Inflammatory macrophage (primary cell): Measurements from ENCODE around the gene GATAD2A.
"Not testable (repeated sequence)": the region's sequence is repeated elsewhere in the genome, so short reads cannot be mapped to it uniquely, and the experiment has no call there.

ENCODE experiments used
- DNase-seq, 2 donors: peaks; one replicate each; pipeline ENCODE4 v3.0.0-alpha.2; 2020 to 2022

The GATAD2A gene

DNA sequence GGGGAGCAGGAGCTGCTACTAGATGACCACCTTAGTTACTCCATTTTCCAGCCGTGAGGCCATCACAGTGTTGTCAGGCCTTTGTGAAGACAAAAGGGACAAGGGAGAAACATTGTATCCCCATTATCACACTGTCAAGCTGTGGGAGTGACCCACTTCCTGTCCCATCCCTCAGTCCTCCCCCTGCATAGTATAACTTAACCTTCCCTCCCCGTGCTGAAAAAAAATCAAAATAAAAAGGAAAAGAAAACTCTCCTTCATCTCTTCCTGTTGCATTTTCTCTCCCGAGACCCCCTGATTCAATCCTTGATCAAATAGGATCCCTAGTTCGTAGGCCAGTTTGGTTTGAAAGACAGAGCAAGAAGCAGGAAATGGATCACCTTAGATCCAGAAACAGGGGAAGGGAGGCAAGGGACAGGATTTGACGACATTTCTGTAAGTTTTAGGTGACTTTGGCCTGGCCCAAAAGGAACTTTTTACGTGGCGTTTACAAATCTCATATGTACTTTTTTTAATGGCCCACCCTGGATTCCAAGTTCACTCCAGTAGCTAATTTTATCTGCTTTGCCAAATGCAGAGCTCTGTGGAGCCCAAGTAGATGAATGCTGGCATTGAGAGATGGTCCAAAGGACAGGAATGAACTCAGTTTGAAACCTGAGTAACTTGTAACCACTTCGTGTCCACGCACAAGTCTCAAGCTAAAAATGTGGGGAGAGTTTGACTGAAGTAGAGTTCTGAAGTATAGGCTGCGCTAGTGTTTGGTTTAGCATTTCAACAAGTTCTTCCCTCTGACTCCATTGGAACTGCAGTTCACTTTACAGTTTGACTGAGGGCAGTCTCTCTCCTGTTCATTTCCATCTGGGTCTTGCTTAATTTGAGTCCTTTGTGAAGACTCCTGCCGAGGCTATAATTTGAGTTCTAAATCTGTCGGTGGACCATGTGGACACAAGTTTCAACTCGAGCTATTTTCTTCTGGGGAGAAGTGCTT, 16.6 kb upstream of the GATAD2A start:
- no peak for DNase-seq

DNA sequence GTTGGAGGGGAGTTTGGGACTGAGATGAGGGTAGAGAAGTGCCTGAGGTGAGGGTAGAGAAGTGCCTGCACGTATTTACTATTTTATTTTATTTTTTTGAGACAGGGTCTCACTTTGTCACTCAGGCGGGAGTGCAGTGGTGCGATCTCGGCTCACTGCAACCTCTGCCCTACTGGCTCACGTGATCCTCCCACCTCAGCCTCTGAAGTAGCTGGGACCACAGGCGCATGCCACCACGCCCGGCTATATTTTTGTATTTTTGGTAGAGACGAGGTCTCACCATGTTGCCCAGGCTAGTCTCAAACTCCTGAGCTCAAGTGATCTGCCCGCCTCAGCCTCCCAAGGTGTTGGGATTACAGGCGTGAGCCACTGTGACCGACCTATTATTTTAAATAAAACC, 15.8 kb upstream of the GATAD2A start:
- DNase-seq = not testable (repeated sequence)

DNA sequence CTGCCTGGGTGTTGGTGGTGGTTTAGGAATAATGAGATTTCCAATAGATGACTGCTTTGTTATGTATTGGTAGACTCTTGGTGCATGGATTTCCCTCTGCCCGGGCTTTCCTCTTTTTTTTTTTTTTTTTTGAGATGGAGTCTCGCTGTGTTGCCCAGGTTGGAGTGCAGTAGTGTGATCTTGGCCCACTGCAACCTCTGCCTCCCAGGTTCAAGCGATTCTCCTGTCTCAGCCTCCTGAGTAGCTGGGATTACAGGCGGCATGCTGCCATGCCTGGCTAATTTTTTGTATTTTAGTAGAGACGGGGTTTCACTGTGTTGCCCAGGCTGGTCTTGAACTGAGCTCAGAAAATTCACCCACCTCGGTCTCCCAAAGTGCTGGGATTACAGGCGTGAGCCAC, 11.1 kb upstream of the GATAD2A start:
- DNase-seq = not testable (repeated sequence)

DNA sequence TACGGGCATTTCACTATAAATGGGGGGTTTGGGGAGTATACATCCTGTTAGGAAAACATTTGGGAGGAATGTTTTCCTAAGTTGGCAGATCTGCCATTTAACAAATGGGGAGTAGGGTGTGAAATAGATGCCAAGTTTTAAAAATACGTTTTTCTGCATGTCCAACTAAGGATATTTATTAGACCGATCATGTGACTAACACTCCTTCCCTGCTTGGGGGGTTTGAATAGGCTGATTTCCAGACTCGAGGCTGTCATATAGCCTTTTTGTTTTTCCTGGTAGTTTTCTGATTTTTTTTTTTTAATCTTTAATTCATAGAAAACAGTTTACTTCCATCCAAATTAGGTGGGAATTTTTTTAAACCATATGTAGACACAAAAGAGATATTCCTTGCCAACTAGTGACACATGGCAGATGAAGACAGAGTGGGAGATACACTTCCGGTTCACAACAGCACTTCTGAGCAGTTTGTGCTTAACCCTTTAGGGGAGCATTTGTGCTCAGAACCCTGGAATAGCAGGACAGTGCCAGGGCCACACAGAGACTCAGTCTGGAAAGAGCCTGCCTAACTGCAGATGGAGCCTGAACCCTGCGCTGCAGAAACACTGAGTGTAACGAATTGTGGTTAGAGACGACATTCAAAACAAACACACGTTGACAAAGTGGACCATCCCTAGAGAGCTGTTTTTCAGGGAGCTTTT, 5.6 kb upstream of the GATAD2A start:
- no peak for DNase-seq

DNA sequence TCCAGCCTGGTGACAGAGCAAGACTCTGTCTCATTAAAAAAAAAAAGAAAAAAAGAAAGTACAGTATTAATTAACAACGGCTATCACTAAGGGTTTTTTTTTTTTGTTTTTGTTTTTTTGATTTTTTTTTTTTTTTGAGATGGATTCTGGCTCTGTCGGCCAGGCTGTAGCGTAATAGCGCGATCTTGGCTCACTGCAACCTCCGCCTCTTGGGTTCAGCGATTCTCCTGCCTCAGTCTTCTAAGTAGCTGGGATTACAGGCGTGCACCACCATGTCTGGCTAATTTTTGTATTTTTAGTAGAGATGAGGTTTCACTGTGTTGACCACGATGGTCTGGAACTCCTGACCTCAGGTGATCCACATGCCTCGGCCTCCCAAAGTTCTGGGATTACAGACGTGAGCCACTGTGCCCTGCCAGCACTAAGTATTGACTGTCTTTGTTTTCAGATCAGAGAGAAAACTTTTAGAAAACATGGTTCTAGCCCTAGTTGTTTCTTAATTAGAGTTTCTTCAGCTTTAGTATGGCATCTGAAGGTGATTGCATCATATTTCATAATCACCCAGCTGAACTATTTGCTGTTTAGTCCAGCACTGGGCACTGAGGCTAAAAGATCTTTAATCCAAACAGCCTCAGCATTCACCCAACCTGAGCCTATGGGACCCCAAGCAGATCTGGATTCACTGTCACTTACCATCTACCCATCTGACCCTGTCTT, 2.7 kb upstream of the GATAD2A start:
- peak in 1 of 2 donors; percentile 74 for DNase-seq

DNA sequence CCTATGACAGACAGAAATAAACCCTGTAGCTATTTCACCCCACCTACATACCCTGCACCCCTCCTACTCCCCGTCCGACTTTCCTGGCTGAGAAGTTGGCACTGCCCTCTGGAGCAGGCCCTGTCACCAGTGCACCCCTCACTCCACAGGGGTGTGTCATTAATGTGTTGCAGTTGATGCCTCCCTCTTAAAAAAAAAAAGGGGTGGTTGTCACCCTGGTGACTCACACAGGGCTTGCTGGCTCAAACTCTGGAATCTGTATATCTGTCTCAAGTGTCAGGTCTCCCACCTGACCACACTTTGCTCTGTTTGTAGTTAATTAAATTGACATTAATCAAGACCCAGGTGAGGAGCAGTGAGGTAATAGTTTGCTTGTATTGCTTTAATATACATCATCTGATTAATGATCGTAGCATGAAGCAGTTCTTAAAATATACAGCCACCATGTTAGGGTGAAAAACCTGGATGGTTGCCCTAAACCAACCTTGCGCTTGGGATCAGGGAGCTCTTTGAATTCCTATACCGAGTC, 2.0 kb upstream of the GATAD2A start:
- DNase-seq = peak; percentile 63 to 74

DNA sequence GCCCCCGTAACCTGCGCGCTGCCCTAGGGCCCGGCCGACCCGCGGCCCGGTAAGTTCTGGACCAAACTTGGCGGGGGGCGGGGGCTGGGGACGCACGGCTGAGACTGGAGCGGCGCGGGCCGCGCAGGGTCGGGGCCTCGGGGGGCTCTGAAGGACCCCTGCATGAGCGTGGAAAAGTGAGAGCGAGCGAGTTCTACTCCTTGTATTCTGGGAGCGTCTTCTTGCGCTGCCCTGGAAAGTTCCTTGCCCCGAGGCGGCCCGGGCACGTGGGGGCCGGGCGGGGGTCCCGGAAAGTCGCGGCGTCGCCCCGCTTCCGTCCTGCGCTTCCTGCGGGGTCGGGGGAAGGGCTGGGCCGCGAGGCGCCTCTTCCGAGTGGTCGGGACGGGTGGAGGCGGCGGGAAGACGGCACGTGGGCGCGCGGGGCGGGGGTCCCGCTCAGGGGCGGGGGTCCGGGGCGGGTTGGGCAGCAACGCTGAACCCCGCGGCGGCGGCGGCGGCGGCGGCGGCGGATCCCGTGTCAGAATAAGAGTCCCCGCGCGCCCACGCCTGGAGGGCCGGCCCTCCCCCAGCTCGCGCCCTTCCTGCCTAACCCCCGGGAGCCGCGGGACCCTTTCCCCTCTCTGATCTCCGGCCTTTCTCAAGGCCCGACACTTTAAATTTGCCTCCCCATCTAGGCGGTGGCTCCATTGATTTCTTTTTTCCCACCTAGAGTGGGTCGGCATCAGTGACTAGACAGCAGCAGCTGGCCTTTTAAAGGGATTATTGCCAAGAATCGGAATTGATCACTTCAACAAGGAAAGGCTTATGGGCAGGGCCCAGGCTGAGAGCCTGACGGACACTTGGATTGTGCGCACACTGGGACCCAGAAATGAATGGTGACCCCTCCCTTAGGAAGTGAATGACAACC, 749 bp downstream of the GATAD2A start:
- DNase-seq = peak; percentile 22 to 46

DNA sequence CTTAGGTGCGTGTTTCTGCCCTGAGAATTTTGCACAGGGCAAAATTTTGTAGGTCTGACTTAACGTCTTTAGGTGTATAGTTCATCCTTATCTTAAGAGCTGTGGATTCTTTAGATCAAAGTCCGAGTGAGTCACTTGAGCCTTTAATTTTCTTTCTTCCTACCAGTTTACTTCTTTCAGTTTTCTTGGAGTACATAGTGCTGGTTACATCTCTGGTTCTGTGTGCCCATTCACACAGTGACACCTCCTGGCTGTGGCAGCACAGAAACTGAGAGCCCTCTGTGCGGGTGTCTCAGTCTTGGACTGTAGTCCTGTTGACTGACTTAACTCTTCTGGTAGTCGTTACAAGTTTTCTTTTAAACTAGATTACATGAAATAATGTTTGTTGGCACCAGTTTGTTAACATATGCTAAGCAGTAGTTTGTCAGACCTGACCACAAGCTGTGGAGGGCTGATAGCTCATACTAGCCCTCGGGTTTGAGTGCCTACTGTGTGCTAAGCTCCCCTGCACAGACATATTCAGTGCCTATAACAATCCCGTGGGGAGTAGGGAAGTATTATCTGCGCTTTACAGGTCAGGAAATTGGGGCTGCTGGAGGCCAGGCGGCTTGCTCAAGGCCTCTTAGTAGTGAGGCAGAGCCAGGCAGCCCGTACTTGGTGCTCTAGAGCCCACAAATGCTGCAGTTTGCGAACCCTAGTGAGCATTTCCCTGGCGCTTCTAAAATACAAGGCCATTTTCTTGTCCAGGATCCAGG, 1.6 kb downstream of the GATAD2A start:
- peak; percentile 56 to 58 for DNase-seq

DNA sequence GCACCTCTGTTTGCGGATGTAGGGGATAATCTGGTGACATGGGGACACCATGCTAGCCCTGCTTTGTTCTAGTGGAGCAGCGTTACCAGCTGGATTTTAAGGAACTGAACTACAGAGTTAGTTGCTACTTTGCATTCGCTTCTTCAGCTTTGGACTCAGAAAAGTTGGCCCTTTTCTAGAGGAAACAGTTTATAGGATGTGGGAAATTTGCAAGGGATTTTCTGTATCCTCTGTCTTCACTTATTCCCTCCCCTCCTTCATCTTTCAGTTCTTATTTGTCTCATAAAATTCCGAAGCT, 2.1 kb downstream of the GATAD2A start:
- peak in 1 of 2 donors; percentile 29 for DNase-seq

DNA sequence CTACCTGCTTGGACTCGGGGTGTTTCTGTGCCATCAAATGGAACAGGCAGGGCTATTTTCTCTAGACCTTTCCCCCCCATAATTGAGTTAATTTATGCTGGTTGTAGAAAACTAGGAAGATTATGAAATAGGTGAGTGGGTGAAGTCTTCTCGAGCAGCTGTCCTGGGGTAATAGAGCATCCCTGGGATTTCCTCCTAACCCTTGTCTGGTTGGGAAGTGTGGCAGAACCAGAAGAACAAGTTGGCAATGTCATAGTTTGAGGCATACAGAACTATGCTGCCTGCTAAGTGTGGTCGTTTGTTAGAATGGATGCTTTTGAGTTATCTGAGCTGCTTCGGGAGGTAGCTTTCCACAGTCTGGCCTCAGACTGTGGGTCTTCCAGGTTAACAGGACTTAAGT, 3.7 kb downstream of the GATAD2A start:
- DNase-seq = peak; percentile 29 to 55

DNA sequence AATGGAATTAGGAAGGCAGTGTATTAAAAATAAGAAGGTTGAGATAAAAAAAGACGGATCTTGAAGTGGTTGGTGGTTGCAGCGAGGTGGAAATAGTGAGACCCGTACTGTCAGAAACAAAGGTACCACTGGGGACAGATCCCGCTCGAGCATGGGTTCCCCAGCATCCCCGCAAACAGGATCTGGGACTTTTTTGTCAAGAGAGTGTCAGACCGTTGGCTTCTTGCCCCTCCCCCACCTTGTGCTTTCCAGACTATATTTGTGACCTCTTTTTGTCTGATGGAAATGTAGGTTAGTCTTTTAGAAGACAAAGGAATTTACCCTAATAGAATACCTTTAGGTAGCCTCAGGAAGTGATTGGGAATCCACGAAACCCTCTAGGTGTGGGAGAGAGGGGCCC, 4.2 kb downstream of the GATAD2A start:
- no peak for DNase-seq

DNA sequence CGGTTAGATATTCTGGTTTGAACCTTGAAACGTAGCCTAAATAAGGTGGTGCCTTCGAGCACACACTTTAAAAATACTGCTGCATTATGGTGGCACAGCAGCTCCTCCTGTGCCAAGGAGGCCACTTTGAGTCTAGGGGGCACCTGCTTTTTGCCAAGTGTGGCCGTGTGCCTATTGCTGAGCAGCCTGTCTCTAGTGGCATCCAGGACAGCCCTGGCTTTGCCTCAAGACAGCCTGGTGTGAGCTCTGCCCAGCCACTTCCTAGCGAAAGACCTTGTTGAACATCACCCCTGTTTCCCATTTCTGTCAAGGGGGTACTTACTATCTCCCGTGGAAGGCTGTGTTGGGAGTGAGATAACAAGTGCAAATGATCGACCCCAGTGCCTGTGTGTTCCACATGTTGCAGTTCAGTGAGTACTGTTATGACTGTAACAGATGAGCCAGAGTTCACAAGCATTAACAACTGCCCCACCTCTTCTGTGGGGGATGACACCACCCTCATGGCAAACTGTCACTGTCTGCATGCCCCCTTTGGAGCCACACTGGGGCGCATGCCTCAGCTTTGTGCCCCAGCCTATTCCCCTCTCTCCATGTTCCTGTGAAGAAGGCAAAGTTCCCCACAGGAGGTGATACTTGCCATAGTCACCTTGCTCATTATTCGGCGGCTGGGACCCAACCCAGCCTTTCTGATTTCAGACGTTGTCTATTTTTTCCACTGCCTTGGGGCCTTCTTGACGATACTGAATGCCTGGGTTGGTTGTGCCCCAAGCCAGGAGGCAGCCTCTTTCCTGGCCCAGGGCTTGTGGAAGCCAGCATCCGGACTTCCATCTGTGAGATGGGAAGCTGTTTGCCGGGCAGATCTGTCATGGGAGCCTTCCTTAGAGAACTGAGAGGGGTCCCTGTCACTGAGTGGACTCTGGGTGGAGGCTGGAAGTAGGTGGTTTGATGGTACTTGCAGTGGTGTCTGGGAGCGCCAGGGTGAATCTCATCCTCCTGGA, 5.4 kb downstream of the GATAD2A start:
- DNase-seq = no peak

DNA sequence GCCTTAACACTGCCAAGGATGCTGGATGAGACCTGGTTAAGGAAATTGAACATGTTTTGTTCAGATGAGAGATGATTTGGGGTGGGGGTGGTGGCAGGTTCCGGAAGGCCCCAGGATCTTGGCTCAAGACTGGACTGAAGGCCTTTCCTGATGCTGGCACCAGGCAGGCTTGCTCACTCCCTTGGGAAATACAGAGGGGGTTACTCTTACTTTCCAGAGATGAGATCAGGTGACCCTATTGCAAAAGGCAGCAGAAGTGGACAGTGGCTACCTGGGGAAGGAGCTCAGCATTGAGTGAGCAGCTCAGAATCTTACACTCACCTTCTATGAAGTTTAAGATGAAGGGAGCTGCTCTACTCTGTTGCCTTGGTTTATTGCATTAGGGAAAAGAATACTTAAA, 10.8 kb downstream of the GATAD2A start:
- no peak for DNase-seq

DNA sequence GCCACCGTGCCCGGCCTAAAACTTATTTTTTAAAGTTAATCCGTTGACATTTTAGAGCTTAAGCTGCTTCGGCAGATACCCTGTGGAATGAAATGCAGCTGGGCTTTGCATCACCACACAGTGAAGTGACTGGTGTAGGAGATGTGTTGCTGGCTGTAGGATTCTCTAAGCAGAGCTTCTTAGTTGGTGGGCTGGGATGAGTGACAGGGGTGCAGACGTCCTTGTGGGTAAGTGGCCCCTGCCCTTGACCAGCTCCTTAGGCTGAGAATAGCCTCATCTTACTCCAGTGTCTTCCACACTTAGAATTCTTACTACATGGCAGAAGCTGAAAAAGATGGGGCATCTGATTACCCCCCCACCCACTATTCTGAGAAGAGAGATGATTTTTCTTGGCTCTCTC, 11.6 kb downstream of the GATAD2A start:
- DNase-seq = no peak

DNA sequence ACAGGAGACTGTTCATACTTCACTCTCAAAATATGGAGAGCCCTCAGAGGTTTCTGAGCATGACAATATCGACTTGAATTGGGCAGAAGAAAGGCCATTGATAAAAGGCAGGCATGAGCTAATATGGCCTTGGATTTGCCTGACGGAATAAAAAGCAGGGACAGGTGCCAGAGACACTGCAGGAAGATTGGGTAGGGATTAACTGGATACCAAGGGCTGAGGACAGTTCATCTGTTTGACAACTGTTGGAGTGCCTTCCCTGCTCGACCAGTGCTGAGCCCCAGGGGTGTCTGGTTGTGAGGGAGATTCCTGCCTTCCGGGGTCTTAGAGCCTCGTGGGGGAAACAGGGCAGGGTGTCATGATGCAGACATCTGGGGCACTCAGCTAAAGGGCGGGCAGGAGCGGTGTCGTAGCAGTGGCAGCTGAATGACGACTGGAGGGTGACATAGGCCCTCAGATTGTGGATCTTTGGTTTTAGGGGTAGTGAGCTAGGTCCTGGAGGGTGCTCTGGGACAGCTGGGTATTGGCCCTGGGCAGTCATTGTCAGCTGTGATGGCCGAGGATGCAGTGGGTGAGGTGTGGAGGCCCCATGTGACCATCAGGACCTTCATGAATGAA, 12.3 kb downstream of the GATAD2A start:
- no peak for DNase-seq

DNA sequence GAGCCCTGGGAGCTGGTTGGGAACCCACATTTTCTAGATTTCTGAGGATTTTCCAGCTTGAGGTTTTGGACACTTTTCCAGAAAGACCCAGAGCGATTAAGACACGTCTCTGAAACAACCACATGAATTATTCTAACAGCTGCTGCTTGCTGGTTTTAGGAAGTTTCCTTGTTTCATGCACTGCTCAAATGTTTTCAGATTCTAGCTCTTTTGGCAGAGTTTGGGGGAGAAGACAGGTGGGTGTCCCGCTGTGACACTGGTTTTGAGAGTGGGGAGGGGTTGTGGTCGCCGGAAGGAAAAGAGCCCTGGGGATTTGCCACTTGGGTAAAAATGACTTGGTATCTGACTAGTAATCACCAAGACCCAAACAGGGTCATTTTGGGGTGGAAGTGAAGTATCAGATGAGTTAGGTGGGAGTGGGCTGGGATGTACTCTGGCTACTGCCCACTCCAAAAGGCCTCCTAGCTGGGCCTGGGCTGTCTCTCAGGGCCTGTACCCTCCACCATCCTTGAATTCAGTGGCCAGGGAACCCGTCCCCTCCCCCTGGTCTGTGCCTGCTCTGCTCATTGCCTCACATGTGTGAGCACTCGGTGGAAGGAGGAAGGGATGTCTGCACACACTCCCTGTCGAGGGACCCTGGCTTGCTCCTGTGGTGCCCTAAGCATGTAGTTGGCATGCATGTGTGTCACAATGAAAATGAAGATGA, 13.2 kb downstream of the GATAD2A start:
- no peak for DNase-seq

DNA sequence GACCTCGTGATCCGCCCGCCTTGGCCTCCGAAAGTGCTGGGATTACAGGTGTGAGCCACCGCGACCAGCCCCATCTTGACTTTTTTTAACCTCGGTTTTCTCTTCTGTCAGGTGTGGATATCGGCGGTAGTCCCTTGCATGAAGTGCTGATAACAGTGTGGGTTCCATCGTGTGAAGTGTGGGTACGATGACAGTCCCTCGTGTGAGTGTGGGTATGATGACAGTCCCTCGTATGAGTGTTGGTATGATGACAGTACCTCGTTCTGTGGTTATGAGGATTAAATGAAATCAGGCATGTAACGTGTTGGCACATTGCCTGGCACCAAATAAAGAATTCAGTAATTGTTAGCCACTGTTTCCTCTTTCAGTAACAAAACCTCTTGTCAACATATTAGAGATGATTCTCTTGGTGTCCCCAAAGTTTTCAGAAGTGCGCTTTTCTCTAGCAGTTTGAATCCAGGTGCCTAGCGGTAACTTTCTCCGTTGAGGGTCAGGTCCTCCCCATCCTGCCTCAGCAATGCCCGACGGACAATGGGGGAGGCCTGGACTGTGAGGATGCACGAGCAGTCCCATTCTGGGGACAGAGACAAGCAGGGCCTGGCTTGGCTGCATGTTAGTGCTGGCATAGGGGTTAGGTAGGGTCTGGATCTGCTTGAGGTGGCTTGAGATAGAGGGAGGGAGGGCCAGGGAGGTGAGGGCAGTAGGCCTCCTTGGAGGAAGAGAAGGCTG, 15.3 kb downstream of the GATAD2A start:
- peak; percentile 47 to 62 for DNase-seq

DNA sequence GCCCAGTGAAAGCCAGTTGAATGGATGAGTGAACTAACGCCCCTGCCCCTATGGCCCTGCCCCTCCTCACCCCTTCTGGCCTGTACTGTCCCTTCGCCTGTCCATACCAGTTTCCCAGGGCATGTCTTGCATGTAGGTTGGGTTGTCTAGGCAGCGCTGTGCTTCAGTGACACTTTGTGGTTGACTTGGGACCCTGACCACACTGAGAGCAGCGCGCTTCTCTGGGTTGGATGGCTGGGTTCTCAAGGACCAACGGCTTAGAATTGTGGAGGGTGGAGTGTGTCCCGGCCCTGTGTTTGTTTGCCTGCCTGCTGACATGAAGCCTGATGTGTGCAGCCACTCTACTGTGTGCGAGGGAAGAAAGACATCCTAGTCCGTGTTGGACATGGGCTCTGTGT, 15.8 kb downstream of the GATAD2A start:
- DNase-seq = no peak
